GM12892 (cell line): Measurements from ENCODE around the gene EPAS1.

ENCODE experiments used
- POLR2A ChIP-seq: IDR thresholded peaks from 2 replicates; pipeline ENCODE4 v1.6.1; 2011; ENCODE audit warnings: low read depth, low read length, control low read depth
- POLR2AphosphoS5 ChIP-seq: IDR thresholded peaks from 2 replicates; pipeline ENCODE4 v1.6.1; 2011; ENCODE audit warnings: low read depth, low read length, control low read depth
- TAF1 ChIP-seq: IDR thresholded peaks from 2 replicates; pipeline ENCODE4 v1.6.1; 2011; ENCODE audit warnings: low read depth, mild to moderate bottlenecking, control low read depth, low read length, borderline replicate concordance

DNA sequence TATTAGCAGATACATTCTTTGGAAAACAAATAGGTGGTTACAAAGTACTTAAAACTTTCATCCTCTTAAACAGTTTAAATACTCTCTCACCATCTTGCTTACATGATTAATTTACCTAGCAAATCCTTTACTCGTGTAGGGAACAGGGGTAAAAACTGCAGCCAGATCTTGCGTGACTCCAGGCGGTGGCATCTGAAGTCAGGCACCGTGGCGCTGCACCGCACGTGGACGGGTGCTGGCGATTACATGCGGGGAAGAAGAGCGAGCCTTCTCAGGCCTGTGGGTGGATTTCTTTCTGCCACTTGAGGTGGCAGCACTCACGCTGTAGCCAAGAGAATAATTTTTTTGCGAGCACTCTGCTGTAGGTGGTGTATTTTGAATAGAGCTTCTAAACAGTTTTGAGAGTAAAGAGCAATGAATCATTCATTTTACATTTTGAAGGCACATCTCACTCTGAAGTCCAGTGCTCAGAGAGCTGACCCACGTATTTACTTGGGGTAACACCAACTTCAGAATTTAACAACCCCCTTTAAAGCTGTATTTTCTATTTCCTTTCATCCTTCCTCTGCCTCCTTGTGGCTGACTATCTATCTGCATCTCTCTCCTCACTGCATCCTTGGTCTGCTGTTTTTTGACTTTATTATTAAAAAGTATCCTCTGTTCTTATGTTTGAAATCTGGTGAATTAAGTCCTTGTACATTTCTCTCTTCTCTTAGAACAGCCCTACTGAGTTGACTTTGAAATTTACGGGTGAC lies 68.9 kb downstream of the EPAS1 start:
- TF ChIP-seq POLR2A (no peak), POLR2AphosphoS5 (no peak), TAF1 (no peak)
